ENCODE measurements around the gene PADI3.

Gene PADI3

GRCh38 chr1:17248781-17249180, at the start of gene PADI3:
Gene PADI3 (plus strand): TSS chr1:17249098. CDS start chr1:17249138, 40 bp downstream.
- no peak for DNase-seq

GRCh38 chr1:17199267-17200044, 49.4 kb upstream of the PADI3 start:
- no peak for DNase-seq

- no peak for DNase-seq
Observed at GRCh38 chr1:17200246-17200645, 48.7 kb upstream of the PADI3 start.

GRCh38 chr1:17200756-17201155, 48.1 kb upstream of the PADI3 start:
- DNase-seq: no peak

- DNase-seq: peak; percentile 22
Observed at GRCh38 chr1:17201201-17202021, 47.5 kb upstream of the PADI3 start.

- DNase-seq: no peak
Observed at GRCh38 chr1:17204546-17205440, 44.1 kb upstream of the PADI3 start, which contains the start of gene PADI1. Gene PADI1 (plus strand): TSS chr1:17205128. CDS start chr1:17205218, 90 bp downstream.

- no peak for DNase-seq
Observed at GRCh38 chr1:17205652-17206051, 43.2 kb upstream of the PADI3 start.

GRCh38 chr1:17206196-17206595, 42.7 kb upstream of the PADI3 start:
- DNase-seq: no peak

- no peak for DNase-seq
Observed at GRCh38 chr1:17207046-17207445, 41.9 kb upstream of the PADI3 start.

GRCh38 chr1:17207540-17207939, 41.4 kb upstream of the PADI3 start:
- DNase-seq: no peak

- peak; percentile 47 for DNase-seq
Observed at GRCh38 chr1:17207966-17208418, 40.9 kb upstream of the PADI3 start.

GRCh38 chr1:17208546-17208945, 40.4 kb upstream of the PADI3 start:
- DNase-seq: no peak

- no peak for DNase-seq
Observed at GRCh38 chr1:17209430-17209829, 39.5 kb upstream of the PADI3 start.

GRCh38 chr1:17210176-17210575, 38.7 kb upstream of the PADI3 start:
- no peak for DNase-seq

- DNase-seq: no peak
Observed at GRCh38 chr1:17211377-17211776, 37.5 kb upstream of the PADI3 start.

GRCh38 chr1:17212009-17212408, 36.9 kb upstream of the PADI3 start:
- no peak for DNase-seq

GRCh38 chr1:17212487-17213121, 36.3 kb upstream of the PADI3 start:
- DNase-seq: peak; percentile 46

GRCh38 chr1:17213148-17213781, 35.6 kb upstream of the PADI3 start:
- DNase-seq: no peak

- no peak for DNase-seq
Observed at GRCh38 chr1:17213782-17214148, 35.1 kb upstream of the PADI3 start.

GRCh38 chr1:17214876-17215544, 33.9 kb upstream of the PADI3 start:
- no peak for DNase-seq

GRCh38 chr1:17215545-17215890, 33.4 kb upstream of the PADI3 start:
- no peak for DNase-seq

All from CD4-positive, alpha-beta T cell treated with Interleukin-4 for 4 hours (primary cell).